Mucosa of rectum (tissue), 2 donors: ENCODE data around the gene C4orf46.
"Not testable (repeated sequence)": the region's sequence is repeated elsewhere in the genome, so short reads cannot be mapped to it uniquely, and the experiment has no call there.

Experiments
- H3K27ac ChIP-seq, 2 donors: one replicate each; pipeline ENCODE4 v1.7.0; 2013; ENCODE audit warnings: inconsistent platforms in 2 of 2, low read depth in 2 of 2, low read length in 2 of 2
- H3K27me3 ChIP-seq, 2 donors: one replicate each; pipeline ENCODE4 v1.7.0; 2013; ENCODE audit warnings: low read length in 2 of 2; ENCODE audit not compliant: control insufficient read depth in 2 of 2, insufficient read depth in 2 of 2
- H3K36me3 ChIP-seq, 2 donors: one replicate each; pipeline ENCODE4 v1.7.0; 2013; ENCODE audit warnings: low read length in 2 of 2; ENCODE audit not compliant: control insufficient read depth in 2 of 2, insufficient read depth in 2 of 2
- H3K4me1 ChIP-seq, 2 donors: one replicate each; pipeline ENCODE4 v1.7.0; 2013; ENCODE audit warnings: low read length in 2 of 2, mild to moderate bottlenecking in 1 of 2; ENCODE audit not compliant: control insufficient read depth in 2 of 2, insufficient read depth in 2 of 2
- H3K4me3 ChIP-seq, 2 donors: one replicate each; pipeline ENCODE4 v1.7.0; 2013; ENCODE audit warnings: low read length in 2 of 2
- H3K9ac ChIP-seq, 2 donors: one replicate each; pipeline ENCODE4 v1.7.0; 2013; ENCODE audit warnings: low read length in 2 of 2, low read depth in 1 of 2, mild to moderate bottlenecking in 1 of 2
- H3K9me3 ChIP-seq, 2 donors: one replicate each; pipeline ENCODE4 v1.7.0; 2013; ENCODE audit warnings: low read length in 2 of 2; ENCODE audit not compliant: control insufficient read depth in 2 of 2
- donor health status: healthy.
- donor health status: Normal muscosa, but diverticular disease.

Gene C4orf46

GRCh38 chr4:158673633-158674032 lies 1.9 kb upstream of the C4orf46 start:
- Histone ChIP-seq H3K27ac (no peak overlapping the region), H3K9me3 (no peaks in the 10 kb centered on the region), H3K4me1 (peaks cover 11 to 12% of the 10 kb centered on the region in 2 donors), H3K4me3 (no peak overlapping the region), H3K27me3 (no peaks in the 10 kb centered on the region), H3K36me3 (peaks cover 0 to 3% of the 10 kb centered on the region in 2 donors), H3K9ac (no peak overlapping the region)

- Histone ChIP-seq H3K27me3 (no peaks in the 10 kb centered on the region), H3K4me3 (peak within 1 kb of the TSS; percentile 97 to 99), H3K27ac (peak within 1 kb of the TSS; percentile 96 to 99), H3K9ac (peak within 1 kb of the TSS; percentile 88 to 99), H3K9me3 (no peaks in the 10 kb centered on the region), H3K4me1 (peaks cover 11 to 12% of the 10 kb centered on the region in 2 donors), H3K36me3 (peaks cover 0 to 3% of the 10 kb centered on the region in 2 donors)
These were observed 474 bp upstream of the C4orf46 start, which contains the start of gene ETFDH for GRCh38 chr4:158671915-158672806. Gene ETFDH (plus strand): TSS chr4:158672296. CDS start chr4:158672457, 161 bp downstream.

- peak overlapping the region; percentile 88 to 99 for H3K9ac ChIP-seq
- no peaks in the 10 kb centered on the region for H3K27me3 ChIP-seq
These were observed 567 bp downstream of the C4orf46 start for GRCh38 chr4:158670975-158671664.

GRCh38 chr4:158669310-158669709 lies 2.4 kb downstream of the C4orf46 start:
- H3K4me1 ChIP-seq, result peaks cover 11 to 12% of the 10 kb centered on the region in 2 donors
- H3K36me3 ChIP-seq, result no peaks in the 10 kb centered on the region
- no peaks in the 10 kb centered on the region for H3K27me3 ChIP-seq
- H3K9me3 ChIP-seq, result no peaks in the 10 kb centered on the region
- H3K27ac ChIP-seq, result no peak overlapping the region
- no peak overlapping the region for H3K4me3 ChIP-seq
- H3K9ac ChIP-seq, result no peak overlapping the region

More at GRCh38 chr4:158670975-158671664, 567 bp downstream of the C4orf46 start:
- Histone ChIP-seq H3K36me3 (peaks cover 0 to 3% of the 10 kb centered on the region in 2 donors), H3K9me3 (no peaks in the 10 kb centered on the region), H3K4me1 (peaks cover 11 to 12% of the 10 kb centered on the region in 2 donors), H3K4me3 (peak overlapping the region; percentile 97 to 99), H3K27ac (peak overlapping the region; percentile 96 to 99)

- H3K9ac ChIP-seq, result no peak overlapping the region
- no peaks in the 10 kb centered on the region for H3K27me3 ChIP-seq
- no peaks in the 10 kb centered on the region for H3K9me3 ChIP-seq
- H3K4me3 ChIP-seq, result no peak overlapping the region
- peaks cover 7 to 9% of the 10 kb centered on the region in 2 donors for H3K4me1 ChIP-seq
- H3K36me3 ChIP-seq, result no peaks in the 10 kb centered on the region
- H3K27ac ChIP-seq, result no peak overlapping the region
These were observed 4.0 kb downstream of the C4orf46 start for GRCh38 chr4:158667651-158668198.

GRCh38 chr4:158666892-158667291 lies 4.8 kb downstream of the C4orf46 start:
- Histone ChIP-seq H3K9ac (no peak overlapping the region), H3K4me1 (peaks cover 5 to 8% of the 10 kb centered on the region in 2 donors), H3K4me3 (no peak overlapping the region), H3K27ac (no peak overlapping the region), H3K9me3 (no peaks in the 10 kb centered on the region), H3K36me3 (no peaks in the 10 kb centered on the region), H3K27me3 (no peaks in the 10 kb centered on the region)

- Histone ChIP-seq H3K27me3 (no peaks in the 10 kb centered on the region), H3K4me3 (no peak overlapping the region), H3K4me1 (no peaks in the 10 kb centered on the region), H3K27ac (no peak overlapping the region), H3K9ac (no peak overlapping the region), H3K9me3 (no peaks in the 10 kb centered on the region), H3K36me3 (no peaks in the 10 kb centered on the region)
These were observed 6.9 kb downstream of the C4orf46 start for GRCh38 chr4:158664806-158665205.

- H3K4me3 ChIP-seq, H3K27ac ChIP-seq, H3K4me1 ChIP-seq, H3K36me3 ChIP-seq, H3K9me3 ChIP-seq, H3K9ac ChIP-seq, H3K27me3 ChIP-seq: not testable (repeated sequence)
These were observed 7.7 kb downstream of the C4orf46 start for GRCh38 chr4:158663707-158664625.

GRCh38 chr4:158663255-158663654 lies 8.4 kb downstream of the C4orf46 start:
- not testable (repeated sequence) for H3K36me3 ChIP-seq, H3K27me3 ChIP-seq, H3K4me1 ChIP-seq, H3K9me3 ChIP-seq, H3K9ac ChIP-seq, H3K4me3 ChIP-seq, H3K27ac ChIP-seq
